GM08714 (cell line): ENCODE data around the gene FAM131A.
A peak's percentile ranks its signal among the peaks of the same experiment; 100 is the strongest.

Experiments
- H3K4me3 ChIP-seq: fragments of 200-500 bp; sonication (Bioruptor generic); 2 replicates; pipeline ENCODE4 v1.5.1; 2014; ENCODE audit warnings: mild to moderate bottlenecking, low read length, inconsistent platforms
- ZNF274 ChIP-seq: IDR thresholded peaks from 2 replicates; pipeline ENCODE4 v1.6.1; 2012; ENCODE audit warnings: mild to moderate bottlenecking, low read depth, low read length

FAM131A gene

GRCh38 chr3:184352897-184353545 lies 15.6 kb downstream of the FAM131A start:
- H3K4me3 ChIP-seq, result no peak overlapping the region
- no peak for TF ChIP-seq ZNF274

- no peak overlapping the region for H3K4me3 ChIP-seq
- TF ChIP-seq ZNF274, result no peak
These were observed 16.1 kb downstream of the FAM131A start for GRCh38 chr3:184353546-184353941.

GRCh38 chr3:184354121-184354728 lies 16.8 kb downstream of the FAM131A start:
- no peak overlapping the region for H3K4me3 ChIP-seq
- no peak for TF ChIP-seq ZNF274

GRCh38 chr3:184354754-184355153 lies 17.4 kb downstream of the FAM131A start:
- no peak for TF ChIP-seq ZNF274

GRCh38 chr3:184355261-184356040 lies 18.1 kb downstream of the FAM131A start:
- H3K4me3 ChIP-seq, result no peak overlapping the region
- no peak for TF ChIP-seq ZNF274

More at GRCh38 chr3:184354754-184355153, 17.4 kb downstream of the FAM131A start:
- no peak overlapping the region for H3K4me3 ChIP-seq

- no peak overlapping the region for H3K4me3 ChIP-seq
- no peak for TF ChIP-seq ZNF274
These were observed 20.1 kb downstream of the FAM131A start for GRCh38 chr3:184357248-184358123.

GRCh38 chr3:184358124-184358767 lies 20.8 kb downstream of the FAM131A start:
- H3K4me3 ChIP-seq, result no peak overlapping the region
- no peak for TF ChIP-seq ZNF274

- H3K4me3 ChIP-seq, result no peak overlapping the region
- TF ChIP-seq ZNF274, result no peak
These were observed 21.5 kb downstream of the FAM131A start for GRCh38 chr3:184358921-184359350.

GRCh38 chr3:184359610-184360009 lies 22.2 kb downstream of the FAM131A start:
- TF ChIP-seq ZNF274, result no peak
- no peak overlapping the region for H3K4me3 ChIP-seq

GRCh38 chr3:184360070-184360928 lies 22.9 kb downstream of the FAM131A start:
- H3K4me3 ChIP-seq, result no peak overlapping the region; the same call in 1 of the 2 replicates
- no peak for TF ChIP-seq ZNF274

GRCh38 chr3:184360929-184361531 lies 23.6 kb downstream of the FAM131A start:
- peak overlapping the region; percentile 86; the same call in 1 of the 2 replicates for H3K4me3 ChIP-seq
- TF ChIP-seq ZNF274, result no peak

- TF ChIP-seq ZNF274, result no peak
These were observed 24.1 kb downstream of the FAM131A start, which contains the start of the genes CLCN2 and POLR2H for GRCh38 chr3:184361532-184361931. TSS of gene CLCN2 (minus strand) at chr3:184361605. CDS start at chr3:184361479, 126 bp downstream. TSS of gene POLR2H (plus strand) at chr3:184361710. CDS start at chr3:184363493, 1,783 bp downstream.

More at GRCh38 chr3:184361532-184361931, 24.1 kb downstream of the FAM131A start, which contains the start of the genes CLCN2 and POLR2H:
- H3K4me3 ChIP-seq, result peak within 1 kb of the TSS; percentile 86
